GM12875 (cell line): ENCODE results near the gene MT1H.
"Not testable (repeated sequence)": the region's sequence is repeated elsewhere in the genome, so short reads cannot be mapped to it uniquely, and the experiment has no call there.

Experiments used
- H3K4me3 ChIP-seq: one replicate; pipeline ENCODE4 v1.5.1; 2011; ENCODE audit warnings: low read depth, low read length, control low read depth
- CTCF ChIP-seq: IDR thresholded peaks from 2 replicates; pipeline ENCODE4 v1.5.1; 2011; ENCODE audit warnings: low read depth, mild to moderate bottlenecking, control low read depth, inconsistent platforms, low read length, moderate library complexity, borderline replicate concordance; ENCODE audit not compliant: insufficient read depth

Gene MT1H

GRCh38 chr16:56669005-56669839 lies at the start of gene MT1H:
MT1H (plus strand) TSS chr16:56669814; CDS start chr16:56669885, 71 bp downstream.
- no peak within 1 kb of the TSS for H3K4me3 ChIP-seq
- TF ChIP-seq CTCF: no peak

DNA sequence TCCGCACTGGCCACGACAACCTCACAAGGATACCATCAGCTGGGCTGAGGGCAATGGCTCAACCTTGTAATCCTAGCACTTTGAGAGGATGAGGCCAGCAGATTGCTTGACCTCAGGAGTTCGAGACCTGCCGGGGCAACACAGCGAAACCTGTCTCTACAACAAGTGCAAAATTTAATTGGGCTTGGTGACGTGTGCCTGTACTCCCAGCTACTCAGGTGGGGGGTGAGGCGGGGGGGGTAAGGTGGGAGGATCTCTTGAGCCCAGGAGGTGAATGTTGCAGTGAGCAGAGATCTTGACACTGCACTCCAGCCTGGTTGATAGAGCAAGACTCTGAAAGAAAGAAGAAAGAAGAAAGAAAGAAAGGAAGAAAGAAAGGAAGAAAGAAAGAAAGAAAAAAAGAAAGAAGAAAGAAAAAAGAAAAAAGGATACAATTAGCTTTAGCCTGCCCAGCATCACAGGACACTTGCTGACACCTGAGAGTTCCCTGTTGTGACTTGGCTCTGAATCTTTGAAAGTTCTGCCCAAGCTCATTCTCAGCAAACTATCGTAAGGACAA lies 49.2 kb upstream of the MT1H start:
- no peak for TF ChIP-seq CTCF
- no peak overlapping the region for H3K4me3 ChIP-seq

GRCh38 chr16:56621665-56622445 lies 47.8 kb upstream of the MT1H start:
- not testable (repeated sequence) for H3K4me3 ChIP-seq

DNA sequence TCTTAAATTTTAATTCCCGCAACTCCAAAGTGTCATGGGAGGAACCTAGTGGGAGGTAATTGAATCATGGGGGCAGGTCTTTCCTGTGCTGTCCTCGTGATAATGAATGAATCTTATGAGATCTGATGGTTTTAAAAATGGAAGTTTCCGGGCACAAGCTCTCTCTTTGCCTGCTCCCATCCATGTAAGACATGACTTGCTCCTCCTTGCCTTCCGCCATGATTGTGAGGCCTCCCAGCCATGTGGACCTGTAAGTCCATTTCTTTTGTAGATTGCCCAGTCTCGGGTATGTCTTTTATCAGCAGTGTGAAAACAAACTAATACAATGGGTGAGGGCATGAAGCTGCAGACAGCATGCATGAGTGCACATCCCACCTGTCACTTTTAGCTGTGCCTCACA lies 46.4 kb upstream of the MT1H start:
- H3K4me3 ChIP-seq: not testable (repeated sequence)

DNA sequence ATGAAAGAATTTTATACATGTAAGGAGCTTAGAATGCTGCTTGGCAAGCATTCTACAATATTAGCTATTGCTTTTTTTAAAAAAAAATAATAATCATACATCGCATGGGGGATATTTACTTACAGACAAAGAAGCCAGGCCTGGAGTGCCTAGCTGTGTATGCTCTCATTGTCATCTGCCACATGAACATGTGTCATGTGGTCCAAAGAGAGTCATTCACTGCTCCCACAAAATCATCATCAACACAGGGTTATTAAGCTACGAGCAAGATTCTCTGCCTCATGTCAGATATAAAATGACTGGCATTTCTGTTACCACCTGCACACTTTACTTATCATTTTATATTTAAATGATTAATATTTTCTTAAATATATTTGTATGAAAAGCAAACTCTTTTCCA lies 46.0 kb upstream of the MT1H start:
- TF ChIP-seq CTCF: no peak
- no peak overlapping the region for H3K4me3 ChIP-seq

GRCh38 chr16:56625140-56625942 lies 44.3 kb upstream of the MT1H start, which contains the start of gene MT1E:
MT1E (plus strand) TSS chr16:56625781; CDS start chr16:56625852, 71 bp downstream.
- TF ChIP-seq CTCF: no peak
- no peak within 1 kb of the TSS for H3K4me3 ChIP-seq

DNA sequence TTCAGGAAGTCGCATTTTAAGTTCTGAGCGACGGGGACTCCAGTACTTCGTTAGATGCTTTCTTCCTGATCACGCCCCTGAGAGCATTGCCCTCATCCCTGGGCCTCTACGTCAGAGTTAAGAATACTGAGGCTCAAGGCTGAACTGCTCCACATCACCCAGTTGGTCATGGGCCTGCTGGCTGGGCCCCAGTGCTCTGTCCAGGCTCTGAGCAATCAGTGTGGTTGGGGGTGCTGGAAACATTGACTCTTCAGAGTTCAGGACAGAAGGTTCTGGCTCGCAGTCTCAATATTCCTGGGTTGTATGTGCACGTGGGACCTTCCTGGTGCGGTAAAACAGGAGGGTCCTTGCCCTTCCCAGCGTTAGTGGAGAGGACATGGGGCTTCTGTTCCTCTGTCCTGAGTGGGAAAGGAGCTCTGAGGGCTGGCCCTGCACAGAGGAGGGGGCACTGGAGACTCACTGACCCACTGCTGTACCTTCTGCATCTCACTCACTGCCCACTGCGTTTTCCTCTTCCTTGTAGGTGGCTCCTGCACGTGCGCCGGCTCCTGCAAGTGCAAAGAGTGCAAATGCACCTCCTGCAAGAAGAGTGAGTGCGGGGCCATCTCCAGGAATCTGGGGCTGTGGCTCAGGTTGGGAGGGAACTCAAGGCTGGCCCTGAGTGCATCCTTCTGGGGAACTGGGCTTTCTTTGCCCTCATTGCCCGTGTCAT lies 43.5 kb upstream of the MT1H start:
- no peak overlapping the region for H3K4me3 ChIP-seq
- TF ChIP-seq CTCF: no peak
